ENCODE measurements around the gene KDM1B.
"Not testable (repeated sequence)": the region's sequence is repeated elsewhere in the genome, so short reads cannot be mapped to it uniquely, and the experiment has no call there.

The KDM1B gene

DNA sequence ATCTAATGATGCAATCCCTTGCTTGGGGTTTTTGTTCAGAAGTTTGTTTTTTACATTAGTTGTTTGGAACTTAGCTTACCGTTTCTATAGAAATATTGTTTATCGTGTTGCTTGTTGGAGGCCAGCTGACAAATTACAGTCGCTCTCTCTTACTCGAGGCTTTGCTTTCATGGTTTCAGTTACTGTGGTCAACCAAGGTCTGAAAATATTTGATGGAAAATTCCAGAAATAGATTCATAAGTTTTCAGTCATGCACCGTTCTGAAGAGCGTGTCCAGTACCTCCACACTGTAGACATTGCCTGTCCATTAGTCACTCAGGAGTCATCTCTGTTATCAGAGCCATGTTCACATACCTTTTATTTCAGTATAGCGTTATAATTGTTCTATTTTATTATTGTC lies 61.2 kb downstream of the KDM1B start:
- TF ChIP-seq, protein P1, sequence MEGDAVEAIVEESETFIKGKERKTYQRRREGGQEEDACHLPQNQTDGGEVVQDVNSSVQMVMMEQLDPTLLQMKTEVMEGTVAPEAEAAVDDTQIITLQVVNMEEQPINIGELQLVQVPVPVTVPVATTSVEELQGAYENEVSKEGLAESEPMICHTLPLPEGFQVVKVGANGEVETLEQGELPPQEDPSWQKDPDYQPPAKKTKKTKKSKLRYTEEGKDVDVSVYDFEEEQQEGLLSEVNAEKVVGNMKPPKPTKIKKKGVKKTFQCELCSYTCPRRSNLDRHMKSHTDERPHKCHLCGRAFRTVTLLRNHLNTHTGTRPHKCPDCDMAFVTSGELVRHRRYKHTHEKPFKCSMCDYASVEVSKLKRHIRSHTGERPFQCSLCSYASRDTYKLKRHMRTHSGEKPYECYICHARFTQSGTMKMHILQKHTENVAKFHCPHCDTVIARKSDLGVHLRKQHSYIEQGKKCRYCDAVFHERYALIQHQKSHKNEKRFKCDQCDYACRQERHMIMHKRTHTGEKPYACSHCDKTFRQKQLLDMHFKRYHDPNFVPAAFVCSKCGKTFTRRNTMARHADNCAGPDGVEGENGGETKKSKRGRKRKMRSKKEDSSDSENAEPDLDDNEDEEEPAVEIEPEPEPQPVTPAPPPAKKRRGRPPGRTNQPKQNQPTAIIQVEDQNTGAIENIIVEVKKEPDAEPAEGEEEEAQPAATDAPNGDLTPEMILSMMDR (IDR thresholded peaks at IDR 0.05; ENCODE audit: low read depth, low read length) = no peak
- no peak overlapping the region for H3K4me3 ChIP-seq (ENCODE audit: low read depth, low read length)

DNA sequence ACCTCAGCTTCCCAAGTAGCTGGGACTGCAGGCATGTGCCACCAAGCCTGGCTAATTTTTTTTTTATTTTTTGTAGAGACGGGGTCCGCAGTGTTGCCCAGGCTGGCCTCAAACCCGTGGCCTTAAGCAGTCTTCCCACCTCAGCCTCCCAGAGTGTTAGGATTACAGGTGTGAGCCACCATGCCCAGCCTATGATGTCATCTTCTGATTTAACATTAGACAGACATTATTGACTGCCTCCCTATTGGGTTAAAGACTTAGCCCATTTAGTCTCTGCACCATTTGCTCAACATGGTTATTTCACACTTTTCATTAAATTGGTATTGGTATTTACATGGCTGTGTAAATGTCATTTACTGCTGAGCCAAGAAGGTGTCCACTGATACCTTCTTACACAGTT lies 63.0 kb downstream of the KDM1B start:
- TF ChIP-seq, protein P1 (IDR thresholded peaks at IDR 0.05; ENCODE audit: low read depth, low read length) = no peak
- H3K4me3 ChIP-seq (ENCODE audit: low read depth, low read length) = no peak overlapping the region

DNA sequence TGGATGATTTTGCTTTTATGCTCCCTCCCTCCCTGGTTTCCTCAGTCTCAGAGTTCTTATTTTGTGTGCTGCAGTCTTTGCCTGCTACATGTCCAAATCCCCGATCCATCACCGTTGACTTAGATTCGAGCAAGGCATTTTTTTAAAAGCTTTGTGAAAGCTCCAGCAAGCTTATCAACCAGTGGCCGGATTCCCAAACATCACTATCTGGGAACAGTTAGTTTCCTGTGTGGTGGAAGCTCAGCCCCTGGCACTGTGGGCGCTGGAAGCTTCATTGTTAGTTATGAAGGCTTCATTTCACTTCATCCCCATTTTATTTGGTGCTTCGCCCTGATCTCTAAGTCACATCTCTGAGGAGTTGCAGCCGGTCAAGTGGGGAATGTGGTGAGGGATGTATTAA lies 64.4 kb downstream of the KDM1B start:
- no peak overlapping the region for H3K4me3 ChIP-seq (ENCODE audit: low read depth, low read length)
- TF ChIP-seq, protein P1 (IDR thresholded peaks at IDR 0.05; ENCODE audit: low read depth, low read length) = no peak

DNA sequence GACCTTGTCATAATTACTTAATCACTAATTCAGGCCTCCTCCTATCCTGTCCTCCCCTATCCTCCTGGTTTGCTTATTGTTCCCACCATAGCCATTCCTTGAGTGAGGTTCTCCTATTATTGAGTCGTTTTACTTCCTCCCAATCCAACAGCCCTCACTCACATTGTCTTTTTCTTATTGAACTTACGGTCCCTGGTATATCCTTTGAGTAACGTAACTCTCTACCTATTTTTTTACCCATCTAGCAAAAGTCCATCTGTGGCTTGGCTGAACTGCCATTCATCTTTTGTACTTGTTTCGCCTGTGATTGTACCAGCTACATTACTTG lies 66.0 kb downstream of the KDM1B start:
- no peak overlapping the region for H3K4me3 ChIP-seq (ENCODE audit: low read depth, low read length)
- TF ChIP-seq, protein P1 (IDR thresholded peaks at IDR 0.05; ENCODE audit: low read depth, low read length) = no peak

DNA sequence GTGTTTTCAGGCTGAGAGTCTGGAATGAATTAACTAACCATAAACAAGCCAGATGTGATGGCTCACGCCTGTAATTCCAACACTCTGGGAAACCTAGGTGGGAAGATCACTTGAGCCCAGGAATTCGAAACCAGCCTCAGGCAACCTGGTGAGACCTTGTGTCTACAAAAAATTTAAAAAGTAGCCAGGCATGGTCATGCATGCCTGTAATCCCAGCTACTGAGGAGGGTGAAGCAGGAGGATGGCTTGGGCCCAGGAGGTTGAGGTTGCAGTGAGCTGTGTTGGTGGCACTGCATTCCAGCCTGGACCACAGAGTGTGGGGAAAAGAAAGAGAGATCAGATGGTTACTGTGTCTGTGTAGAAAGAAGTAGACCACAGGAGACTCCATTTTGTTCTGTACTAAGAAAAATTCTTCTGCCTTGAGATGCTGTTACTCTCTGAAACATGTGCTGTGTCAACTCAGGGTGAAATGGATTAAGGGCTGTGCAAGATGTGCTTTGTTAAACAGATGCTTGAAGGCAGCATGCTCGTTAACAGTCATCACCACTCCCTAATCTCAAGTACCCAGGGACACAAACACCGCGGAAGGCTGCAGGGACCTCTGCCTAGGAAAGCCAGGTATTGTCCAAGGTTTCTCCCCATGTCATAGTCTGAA lies 71.4 kb downstream of the KDM1B start:
- not testable (repeated sequence) for H3K4me3 ChIP-seq (ENCODE audit: low read depth, low read length)

DNA sequence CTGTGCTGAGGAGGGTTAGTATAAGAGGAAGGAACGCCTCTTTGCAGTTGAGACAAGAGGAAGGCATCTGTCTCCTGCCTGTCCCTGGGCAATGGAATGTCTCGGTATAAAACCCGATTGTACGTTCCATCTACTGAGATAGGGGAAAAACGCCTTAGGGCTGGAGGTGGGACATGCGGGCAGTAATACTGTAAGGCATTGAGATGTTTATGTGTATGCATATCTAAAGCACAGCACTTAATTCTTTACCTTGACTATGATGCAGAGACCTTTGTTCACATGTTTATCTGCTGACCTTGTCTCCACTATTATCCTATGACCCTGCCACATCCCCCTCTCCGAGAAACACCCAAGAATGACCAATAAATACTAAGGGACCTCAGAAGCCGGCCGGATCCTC lies 71.9 kb downstream of the KDM1B start:
- H3K4me3 ChIP-seq (ENCODE audit: low read depth, low read length) = not testable (repeated sequence)

DNA sequence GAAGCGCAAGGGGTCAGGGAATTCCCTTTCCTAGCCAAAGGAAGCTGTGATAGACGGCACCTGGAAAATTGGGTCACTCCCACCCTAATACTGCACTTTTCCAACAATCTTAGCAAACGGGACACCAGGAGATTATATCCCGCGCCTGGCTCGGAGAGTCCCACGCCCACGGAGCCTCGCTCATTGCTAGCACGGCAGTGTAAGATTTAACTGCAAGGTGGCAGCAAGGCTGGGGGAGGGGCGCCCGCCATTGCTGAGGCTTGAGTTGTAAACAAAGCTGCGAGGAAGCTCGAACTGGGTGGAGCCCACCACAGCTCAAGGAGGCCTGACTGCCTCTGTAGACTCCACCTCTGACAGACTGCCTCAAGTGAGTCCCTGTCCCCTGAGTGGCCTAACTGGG lies 73.4 kb downstream of the KDM1B start:
- H3K4me3 ChIP-seq (ENCODE audit: low read depth, low read length) = not testable (repeated sequence)

DNA sequence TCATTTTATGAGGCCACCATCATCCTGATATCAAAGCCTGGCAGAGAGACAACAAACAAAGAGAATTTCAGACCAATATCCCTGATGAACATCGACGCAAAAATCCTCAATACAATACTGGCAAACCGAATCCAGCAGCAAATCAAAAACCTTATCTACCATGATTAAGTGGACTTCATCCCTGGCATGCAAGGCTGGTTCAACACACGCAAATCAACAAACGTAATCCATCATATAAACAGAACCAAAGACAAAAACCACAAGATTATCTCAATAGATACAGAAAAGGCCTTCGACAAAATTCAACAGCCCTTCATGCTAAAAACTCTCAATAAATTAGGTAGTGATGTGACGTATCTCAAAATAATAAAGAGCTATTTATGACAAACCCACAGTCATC lies 76.6 kb downstream of the KDM1B start:
- H3K4me3 ChIP-seq (ENCODE audit: low read depth, low read length) = not testable (repeated sequence)

DNA sequence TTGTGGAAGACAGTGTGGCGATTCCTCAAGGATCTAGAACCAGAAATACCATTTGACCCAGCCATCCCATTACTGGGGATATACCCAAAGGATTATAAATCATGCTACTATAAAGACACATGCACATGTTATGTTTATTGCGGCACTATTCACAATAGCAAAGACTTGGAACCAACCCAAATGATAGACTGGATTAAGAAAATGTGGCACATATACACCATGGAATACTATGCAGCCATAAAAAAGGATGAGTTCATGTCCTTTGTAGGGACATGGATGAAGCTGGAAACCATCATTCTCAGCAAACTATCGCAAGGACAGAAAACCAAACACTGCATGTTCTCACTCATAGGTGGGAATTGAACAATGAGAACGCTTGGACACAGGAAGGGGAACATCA lies 78.5 kb downstream of the KDM1B start:
- not testable (repeated sequence) for H3K4me3 ChIP-seq (ENCODE audit: low read depth, low read length)

DNA sequence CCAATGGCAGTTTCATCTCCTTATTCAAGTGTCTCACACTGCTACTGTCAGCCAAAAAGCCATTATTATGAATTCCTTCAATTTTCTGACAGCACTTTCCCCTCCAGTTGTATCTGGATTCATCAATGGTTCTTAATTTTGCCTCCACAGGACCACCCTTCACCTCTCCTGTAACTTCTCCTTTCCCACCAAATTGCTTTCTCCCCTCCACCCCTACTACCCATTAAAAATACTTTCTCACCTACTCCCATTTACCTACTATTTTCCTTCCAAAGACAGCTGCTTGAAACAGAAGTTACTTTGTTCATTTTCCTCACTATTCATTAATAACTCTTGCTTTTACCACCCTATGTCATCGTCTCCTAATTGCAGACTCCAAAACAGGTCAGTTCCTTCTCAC lies 79.3 kb downstream of the KDM1B start:
- no peak overlapping the region for H3K4me3 ChIP-seq (ENCODE audit: low read depth, low read length)
- TF ChIP-seq, protein P1 (IDR thresholded peaks at IDR 0.05; ENCODE audit: low read depth, low read length) = no peak
